PFSK-1 (cell line): ENCODE results near the gene CRADD.

Source experiments
- FOXP2 ChIP-seq: optimal IDR thresholded peaks from 2 replicates; pipeline ENCODE3; 2011; ENCODE audit warnings: borderline replicate concordance, control low read depth, inconsistent platforms; ENCODE audit not compliant: insufficient read depth; ENCODE audit errors: extremely low read length, extremely low read depth
- POLR2AphosphoS5 ChIP-seq: IDR thresholded peaks from 2 replicates; pipeline ENCODE4 v1.6.1; 2012; ENCODE audit warnings: low read depth, mild to moderate bottlenecking, control low read depth, low read length, moderate library complexity
- REST ChIP-seq, 2 experiments: IDR thresholded peaks; 2 replicates each; pipeline versions ENCODE4 v1.6.1 to v1.8.0; 2011 to 2012; ENCODE audit warnings: low read depth in 2 of 2, low read length in 2 of 2, control low read depth in 1 of 2, inconsistent platforms in 1 of 2, mild to moderate bottlenecking in 1 of 2, moderate library complexity in 1 of 2; ENCODE audit not compliant: insufficient read depth in 1 of 2
- SIN3A ChIP-seq: IDR thresholded peaks from 2 replicates; pipeline ENCODE4 v1.6.1; 2012; ENCODE audit warnings: mild to moderate bottlenecking, low read length, moderate library complexity, borderline replicate concordance; ENCODE audit not compliant: insufficient read depth
- TAF1 ChIP-seq: IDR thresholded peaks from 2 replicates; pipeline ENCODE4 v1.6.1; 2012; ENCODE audit warnings: low read length, control low read depth, borderline replicate concordance; ENCODE audit not compliant: insufficient read depth

Gene CRADD

DNA sequence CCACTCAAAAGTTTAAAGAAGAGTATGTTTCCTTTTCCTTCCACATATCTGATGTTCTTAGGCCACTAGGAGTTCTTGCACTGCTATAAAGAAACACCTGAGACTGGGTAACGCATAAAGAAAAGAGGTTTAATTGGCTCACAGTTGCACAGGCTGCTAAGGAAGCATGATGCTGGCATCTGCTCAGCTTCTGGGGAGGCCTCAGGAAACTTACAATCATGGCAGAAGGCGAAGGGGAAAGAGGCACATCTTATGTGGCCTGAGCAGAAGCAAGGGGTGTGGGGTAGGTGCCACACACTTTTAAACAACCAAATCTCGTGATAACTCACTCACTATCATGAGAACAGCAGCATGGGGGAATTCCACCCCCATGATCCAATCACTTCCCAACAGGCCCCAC, 7.7 kb upstream of the CRADD start:
- TF ChIP-seq SIN3A (no peak), FOXP2 (no peak), REST (IDR thresholded peaks at IDR 0.05; ENCODE audit: insufficient read depth in 1 of 2, low read depth in 2 of 2, low read length in 2 of 2) (no peak), TAF1 (no peak), POLR2AphosphoS5 (no peak)

DNA sequence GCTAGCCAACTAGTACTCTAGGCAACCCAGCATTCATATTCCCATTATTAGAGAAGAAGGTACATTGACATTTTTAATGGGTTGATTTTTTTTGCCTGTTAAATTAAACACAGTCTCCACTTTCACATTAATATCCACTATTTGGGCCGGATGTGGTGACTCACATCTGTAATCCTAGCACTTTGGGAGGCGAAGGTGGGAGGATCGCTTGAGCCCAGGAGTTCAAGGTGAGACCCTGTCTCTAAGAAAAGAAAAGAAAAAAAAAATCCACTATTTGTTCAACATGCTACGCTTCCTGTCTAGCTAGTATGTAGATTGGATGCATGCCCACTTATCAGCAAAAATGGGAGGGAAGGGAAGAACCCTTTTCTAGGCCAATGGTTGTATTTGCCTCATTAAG, 7.1 kb upstream of the CRADD start:
- TF ChIP-seq POLR2AphosphoS5 (no peak), REST (IDR thresholded peaks at IDR 0.05; ENCODE audit: insufficient read depth in 1 of 2, low read depth in 2 of 2, low read length in 2 of 2) (no peak), FOXP2 (no peak), TAF1 (no peak), SIN3A (no peak)

- TF ChIP-seq SIN3A (no peak), REST (IDR thresholded peaks at IDR 0.05; ENCODE audit: insufficient read depth in 1 of 2, low read depth in 2 of 2, low read length in 2 of 2) (no peak), POLR2AphosphoS5 (no peak), FOXP2 (no peak)
Observed at GRCh38 chr12:93671044-93671443, 6.1 kb upstream of the CRADD start.

- TF ChIP-seq TAF1, result no peak
- no peak for TF ChIP-seq FOXP2
- no peak for TF ChIP-seq REST (IDR thresholded peaks at IDR 0.05; ENCODE audit: insufficient read depth in 1 of 2, low read depth in 2 of 2, low read length in 2 of 2)
- TF ChIP-seq SIN3A, result no peak
- no peak for TF ChIP-seq POLR2AphosphoS5
Observed at GRCh38 chr12:93673084-93673483, 4.1 kb upstream of the CRADD start.

DNA sequence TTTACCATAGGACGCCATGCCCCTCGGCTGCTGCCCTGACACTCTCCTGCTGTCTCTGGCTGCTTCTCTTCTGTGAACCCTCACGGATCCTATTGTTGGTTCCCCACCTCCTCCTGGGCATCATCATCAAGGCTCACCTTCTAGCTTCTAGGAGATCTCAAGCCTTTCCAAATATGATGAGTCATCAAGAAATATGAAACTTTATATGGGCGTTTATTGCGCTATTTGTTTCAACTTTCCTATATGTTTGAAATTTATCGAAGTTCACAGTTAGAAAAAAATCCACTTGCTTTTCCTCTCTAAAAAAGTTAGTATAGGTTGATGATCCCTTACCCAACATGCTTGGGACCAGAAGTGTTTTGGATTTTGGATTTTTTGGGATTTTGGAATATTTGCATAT, 2.8 kb upstream of the CRADD start:
- TF ChIP-seq FOXP2 (no peak), TAF1 (no peak), REST (IDR thresholded peaks at IDR 0.05; ENCODE audit: insufficient read depth in 1 of 2, low read depth in 2 of 2, low read length in 2 of 2) (no peak), SIN3A (no peak), POLR2AphosphoS5 (no peak)
